AG09319 (cell line): ENCODE data around the gene TLCD3A.
A peak's percentile ranks its signal among the peaks of the same experiment; 100 is the strongest.
"Not testable (repeated sequence)": the region's sequence is repeated elsewhere in the genome, so short reads cannot be mapped to it uniquely, and the experiment has no call there.

Experiments used
- DNase-seq: peaks from one replicate; pipeline ENCODE4 v3.0.0-alpha.2; 2010; ENCODE audit warnings: low read depth; ENCODE audit errors: extremely low read depth
- CTCF ChIP-seq: IDR thresholded peaks from 2 replicates; pipeline ENCODE4 v1.5.1; 2011; ENCODE audit warnings: low read depth, mild to moderate bottlenecking, inconsistent platforms, low read length, moderate library complexity

Gene TLCD3A

GRCh38 chr17:752002-752619 lies 19.7 kb downstream of the TLCD3A start, which contains the start of gene GEMIN4:
GEMIN4 (minus strand) TSS chr17:752264; CDS start chr17:752142, 122 bp downstream.
- TF ChIP-seq CTCF = peak; percentile 83
- DNase-seq = peak; percentile 66

GRCh38 chr17:752620-753219 lies 20.3 kb downstream of the TLCD3A start:
- TF ChIP-seq CTCF = no peak
- no peak for DNase-seq

- no peak for TF ChIP-seq CTCF
- no peak for DNase-seq
Measured at GRCh38 chr17:753418-753817, 21.0 kb downstream of the TLCD3A start.

GRCh38 chr17:755319-755961 lies 23.0 kb downstream of the TLCD3A start:
- not testable (repeated sequence) for DNase-seq

DNA sequence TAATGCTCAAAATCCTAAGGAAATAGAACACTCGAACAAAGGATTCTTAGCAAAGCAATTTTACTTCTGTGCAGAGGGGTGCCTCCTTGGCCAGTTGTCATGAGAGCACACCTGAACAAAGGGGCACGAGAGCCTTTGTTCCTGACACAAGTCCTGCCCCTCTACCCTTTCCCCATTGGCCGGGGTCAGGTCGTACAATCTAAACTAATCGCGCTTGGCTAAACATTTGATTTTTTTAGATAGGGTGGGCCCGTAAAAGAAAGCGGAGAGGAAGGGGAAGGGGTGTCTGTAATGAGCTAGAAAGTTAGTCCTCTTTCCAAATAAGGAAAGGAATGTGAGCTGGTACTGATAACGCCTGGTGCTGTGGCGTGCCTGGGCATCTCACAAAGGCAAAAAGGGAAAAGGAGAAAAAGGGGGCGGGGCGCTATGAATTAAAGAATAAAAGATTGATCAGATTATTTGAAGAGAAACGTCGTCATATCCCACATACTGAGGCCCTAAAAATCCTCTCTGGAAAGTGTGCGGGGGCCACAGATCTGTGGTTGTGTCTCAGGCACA lies 23.7 kb downstream of the TLCD3A start:
- DNase-seq = not testable (repeated sequence)

DNA sequence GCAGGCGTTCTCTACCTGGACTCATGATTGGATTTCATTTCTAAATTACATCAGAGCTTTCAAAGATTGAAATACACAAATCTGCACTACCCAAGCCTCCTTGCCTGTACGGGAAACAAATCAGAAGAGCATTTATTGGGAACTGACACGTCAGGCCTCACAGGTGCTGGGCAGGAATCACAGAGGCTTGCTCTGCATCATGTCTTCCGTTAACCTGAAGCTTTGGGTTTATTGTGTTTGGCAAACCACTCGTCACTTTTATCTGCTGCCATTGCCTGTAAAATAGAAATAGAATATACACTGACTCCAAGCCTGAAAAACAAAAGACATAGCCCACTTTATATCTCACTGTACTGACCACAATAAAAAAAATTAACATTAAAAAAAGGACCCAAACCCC lies 27.6 kb downstream of the TLCD3A start:
- no peak for TF ChIP-seq CTCF
- no peak for DNase-seq

DNA sequence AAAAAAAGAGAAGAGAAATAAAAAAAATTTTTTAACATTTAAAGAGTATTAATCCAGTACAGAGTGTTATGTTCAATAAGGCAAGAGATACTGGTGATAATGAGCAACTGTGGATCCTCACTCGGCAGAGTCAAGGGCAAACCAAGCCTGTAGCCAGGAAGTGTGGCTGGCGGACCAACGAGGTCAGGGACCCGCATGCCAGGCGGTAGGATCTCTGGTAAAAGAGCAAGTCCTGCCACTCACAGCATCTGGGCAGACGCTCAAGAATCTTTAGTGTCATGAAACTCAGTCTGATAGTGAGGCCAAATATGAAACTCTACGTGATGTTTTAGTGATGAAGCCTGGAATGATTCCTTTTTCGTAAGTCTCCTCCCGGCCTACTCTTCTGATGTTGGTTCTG lies 28.0 kb downstream of the TLCD3A start:
- no peak for DNase-seq
- TF ChIP-seq CTCF = no peak

GRCh38 chr17:767076-767475 lies 34.7 kb downstream of the TLCD3A start:
- no peak for TF ChIP-seq CTCF
- DNase-seq = no peak
